ENCODE data around the gene ZNF536.

GRCh38 chr19:30381366-30381765, 9.2 kb downstream of the ZNF536 start:
- TF ChIP-seq CTCF (IDR thresholded peaks at IDR 0.05) (no peak), POLR2A (IDR thresholded peaks at IDR 0.05) (no peak)

All from esophagus squamous epithelium (tissue), 4 donors.